SU-DHL-6 (cell line): ENCODE data around the gene ALOX12.

Source experiments
- EZH2phosphoT487 ChIP-seq: fragments of 200-600 bp; sonication (generic), shearing (Covaris generic); conservative IDR thresholded peaks from 2 replicates; pipeline ENCODE4 v1.6.1; 2018; ENCODE audit warnings: mild to moderate bottlenecking, antibody characterized with exemption, low read length, moderate library complexity, mixed read lengths
- TF ChIP-seq, protein P1 (sequence below): fragments of 200-600 bp; sonication (generic); IDR thresholded peaks from one replicate; pipeline ENCODE4 v1.5.1; 2017; ENCODE audit warnings: antibody characterized with exemption, mild to moderate bottlenecking, low read length, moderate library complexity; ENCODE audit not compliant: insufficient read depth, poor library complexity, severe bottlenecking

GRCh38 chr17:7046127-7046724, 50.4 kb downstream of the ALOX12 start:
- TF ChIP-seq, protein P1, sequence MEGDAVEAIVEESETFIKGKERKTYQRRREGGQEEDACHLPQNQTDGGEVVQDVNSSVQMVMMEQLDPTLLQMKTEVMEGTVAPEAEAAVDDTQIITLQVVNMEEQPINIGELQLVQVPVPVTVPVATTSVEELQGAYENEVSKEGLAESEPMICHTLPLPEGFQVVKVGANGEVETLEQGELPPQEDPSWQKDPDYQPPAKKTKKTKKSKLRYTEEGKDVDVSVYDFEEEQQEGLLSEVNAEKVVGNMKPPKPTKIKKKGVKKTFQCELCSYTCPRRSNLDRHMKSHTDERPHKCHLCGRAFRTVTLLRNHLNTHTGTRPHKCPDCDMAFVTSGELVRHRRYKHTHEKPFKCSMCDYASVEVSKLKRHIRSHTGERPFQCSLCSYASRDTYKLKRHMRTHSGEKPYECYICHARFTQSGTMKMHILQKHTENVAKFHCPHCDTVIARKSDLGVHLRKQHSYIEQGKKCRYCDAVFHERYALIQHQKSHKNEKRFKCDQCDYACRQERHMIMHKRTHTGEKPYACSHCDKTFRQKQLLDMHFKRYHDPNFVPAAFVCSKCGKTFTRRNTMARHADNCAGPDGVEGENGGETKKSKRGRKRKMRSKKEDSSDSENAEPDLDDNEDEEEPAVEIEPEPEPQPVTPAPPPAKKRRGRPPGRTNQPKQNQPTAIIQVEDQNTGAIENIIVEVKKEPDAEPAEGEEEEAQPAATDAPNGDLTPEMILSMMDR = no peak
- TF ChIP-seq EZH2phosphoT487 = no peak
